ENCODE measurements around the gene PRKD2. TPM values are rescaled to one million over a fixed set of nuclear protein-coding genes. Genes with fewer than 3 reads are reported as not detected.
A peak's percentile ranks its signal among the peaks of the same experiment; 100 is the strongest.

The PRKD2 gene
- total and polyA plus RNA-seq, 2 experiments from 2014 or later: 53.8 to 68.0 TPM

DNA sequence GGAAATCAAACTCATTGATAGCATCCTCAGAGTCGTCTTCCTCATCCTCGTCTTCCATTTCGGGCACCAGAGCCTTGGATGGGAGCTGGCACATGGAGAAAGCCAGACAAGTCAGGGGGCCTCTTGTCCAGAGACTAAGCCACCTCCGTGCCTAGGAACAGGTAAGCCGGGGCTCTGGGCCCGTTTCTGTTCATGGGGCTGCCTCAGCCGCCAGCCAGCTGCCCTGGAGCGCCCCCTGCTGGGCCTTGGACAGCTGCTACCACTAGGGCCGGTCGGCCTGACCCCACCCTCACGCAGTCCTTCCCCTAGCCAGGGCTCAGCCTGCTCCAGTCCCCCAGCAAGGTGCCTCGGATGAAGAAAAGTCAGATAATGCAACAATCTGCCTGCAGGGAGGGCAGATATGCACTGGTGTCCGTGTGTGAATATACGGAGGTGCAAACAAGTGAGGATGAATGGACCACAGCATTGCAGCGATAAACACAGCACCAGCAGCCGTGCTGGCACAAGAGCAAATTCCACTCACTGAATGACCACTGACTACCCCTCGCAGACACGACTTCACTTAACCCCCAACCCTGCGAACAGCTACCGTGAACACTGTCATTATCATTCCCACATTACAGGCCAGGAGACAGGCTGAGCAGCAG, 11.9 kb upstream of the PRKD2 start:
- Histone ChIP-seq H3K4me2 (no peak overlapping the region), H4K20me1 (replicated peaks; ENCODE audit: insufficient read depth) (peaks cover 20% of the 10 kb centered on the region), H3K9me2 (ENCODE audit: insufficient read depth) (no peaks in the 10 kb centered on the region), H3K79me2 (replicated peaks; ENCODE audit: insufficient read depth) (peaks cover 17% of the 10 kb centered on the region), H3K4me1 (ENCODE audit: insufficient read depth) (no peaks in the 10 kb centered on the region), H3F3A (replicated peaks; ENCODE audit: low read depth) (peaks cover 3% of the 10 kb centered on the region; the same call in 1 of the 2 replicates), H2AFZ (no peak overlapping the region), H3K27me3 (ENCODE audit: insufficient read depth) (no peaks in the 10 kb centered on the region), H3K4me3 (no peak overlapping the region), H3K36me3 (ENCODE audit: insufficient read depth) (peaks cover 17% of the 10 kb centered on the region; the same call in 1 of the 2 replicates), H3K27ac (ENCODE audit: low read depth) (no peak overlapping the region)
- peak; percentile 92 for ATAC-seq
- peaks cover 86% of the 10 kb centered on the region for H3K36me3 Mint-ChIP-seq (ENCODE audit: low read depth)
- peaks cover 12% of the 10 kb centered on the region for H3K27me3 Mint-ChIP-seq (ENCODE audit: insufficient read depth, low read depth, poor library complexity)
- DNase-seq (ENCODE audit: low spot score): peak; percentile 85
- H3K9me3 Mint-ChIP-seq: peaks cover 3% of the 10 kb centered on the region; the same call in 1 of the 3 replicates
- H3K4me3 Mint-ChIP-seq: no peak overlapping the region
- H3K4me1 Mint-ChIP-seq: peaks cover 21% of the 10 kb centered on the region
- TF ChIP-seq POLR2AphosphoS5 (IDR thresholded peaks at IDR 0.05; ENCODE audit: low read depth): no peak
- TF ChIP-seq CREB1 (CRISPR knock-in tag; IDR thresholded peaks at IDR 0.05; ENCODE audit: low read depth): no peak
- TF ChIP-seq, protein P1, sequence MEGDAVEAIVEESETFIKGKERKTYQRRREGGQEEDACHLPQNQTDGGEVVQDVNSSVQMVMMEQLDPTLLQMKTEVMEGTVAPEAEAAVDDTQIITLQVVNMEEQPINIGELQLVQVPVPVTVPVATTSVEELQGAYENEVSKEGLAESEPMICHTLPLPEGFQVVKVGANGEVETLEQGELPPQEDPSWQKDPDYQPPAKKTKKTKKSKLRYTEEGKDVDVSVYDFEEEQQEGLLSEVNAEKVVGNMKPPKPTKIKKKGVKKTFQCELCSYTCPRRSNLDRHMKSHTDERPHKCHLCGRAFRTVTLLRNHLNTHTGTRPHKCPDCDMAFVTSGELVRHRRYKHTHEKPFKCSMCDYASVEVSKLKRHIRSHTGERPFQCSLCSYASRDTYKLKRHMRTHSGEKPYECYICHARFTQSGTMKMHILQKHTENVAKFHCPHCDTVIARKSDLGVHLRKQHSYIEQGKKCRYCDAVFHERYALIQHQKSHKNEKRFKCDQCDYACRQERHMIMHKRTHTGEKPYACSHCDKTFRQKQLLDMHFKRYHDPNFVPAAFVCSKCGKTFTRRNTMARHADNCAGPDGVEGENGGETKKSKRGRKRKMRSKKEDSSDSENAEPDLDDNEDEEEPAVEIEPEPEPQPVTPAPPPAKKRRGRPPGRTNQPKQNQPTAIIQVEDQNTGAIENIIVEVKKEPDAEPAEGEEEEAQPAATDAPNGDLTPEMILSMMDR (conservative IDR thresholded peaks at IDR 0.05; ENCODE audit: low read depth in 2 of 2): peak; percentile 83 to 93
- H3K27ac Mint-ChIP-seq: no peak overlapping the region

DNA sequence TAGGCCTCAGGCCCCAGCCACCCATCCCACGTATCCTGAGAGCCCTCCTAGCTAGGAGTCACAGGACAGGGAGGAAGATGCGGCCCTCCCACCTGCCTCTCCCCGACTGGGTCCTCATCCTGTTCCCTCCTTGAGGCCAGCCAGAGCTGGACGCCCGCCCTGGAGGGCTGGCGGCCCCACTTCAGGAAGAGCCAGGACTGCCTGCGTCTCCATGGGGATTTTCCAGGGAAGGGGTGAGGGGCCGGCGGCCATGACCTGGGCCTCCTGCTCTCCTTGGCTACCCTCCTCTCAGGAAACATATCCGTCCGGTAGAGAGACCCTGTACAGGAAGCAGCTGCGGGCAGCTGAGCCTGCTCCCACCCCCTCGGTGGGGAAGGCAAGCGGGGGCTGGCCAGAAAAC, 11.3 kb upstream of the PRKD2 start:
- H3K4me1 ChIP-seq (ENCODE audit: insufficient read depth): no peaks in the 10 kb centered on the region
- Mint-ChIP-seq H3K27me3 (ENCODE audit: insufficient read depth, low read depth, poor library complexity) (peaks cover 12% of the 10 kb centered on the region), H3K36me3 (ENCODE audit: low read depth) (peaks cover 84% of the 10 kb centered on the region), H3K9me3 (peaks cover 3% of the 10 kb centered on the region; the same call in 1 of the 3 replicates), H3K4me3 (no peak overlapping the region), H3K27ac (no peak overlapping the region), H3K4me1 (peaks cover 21% of the 10 kb centered on the region)
- H3K9me2 ChIP-seq (ENCODE audit: insufficient read depth): no peaks in the 10 kb centered on the region
- H3K27ac ChIP-seq (ENCODE audit: low read depth): no peak overlapping the region
- H3K36me3 ChIP-seq (ENCODE audit: insufficient read depth): peaks cover 15% of the 10 kb centered on the region; the same call in 1 of the 2 replicates
- H4K20me1 ChIP-seq (replicated peaks; ENCODE audit: insufficient read depth): peaks cover 17% of the 10 kb centered on the region
- H3K4me2 ChIP-seq: no peak overlapping the region
- TF ChIP-seq CREB1 (CRISPR knock-in tag; IDR thresholded peaks at IDR 0.05; ENCODE audit: low read depth): no peak
- TF ChIP-seq, protein P2, sequence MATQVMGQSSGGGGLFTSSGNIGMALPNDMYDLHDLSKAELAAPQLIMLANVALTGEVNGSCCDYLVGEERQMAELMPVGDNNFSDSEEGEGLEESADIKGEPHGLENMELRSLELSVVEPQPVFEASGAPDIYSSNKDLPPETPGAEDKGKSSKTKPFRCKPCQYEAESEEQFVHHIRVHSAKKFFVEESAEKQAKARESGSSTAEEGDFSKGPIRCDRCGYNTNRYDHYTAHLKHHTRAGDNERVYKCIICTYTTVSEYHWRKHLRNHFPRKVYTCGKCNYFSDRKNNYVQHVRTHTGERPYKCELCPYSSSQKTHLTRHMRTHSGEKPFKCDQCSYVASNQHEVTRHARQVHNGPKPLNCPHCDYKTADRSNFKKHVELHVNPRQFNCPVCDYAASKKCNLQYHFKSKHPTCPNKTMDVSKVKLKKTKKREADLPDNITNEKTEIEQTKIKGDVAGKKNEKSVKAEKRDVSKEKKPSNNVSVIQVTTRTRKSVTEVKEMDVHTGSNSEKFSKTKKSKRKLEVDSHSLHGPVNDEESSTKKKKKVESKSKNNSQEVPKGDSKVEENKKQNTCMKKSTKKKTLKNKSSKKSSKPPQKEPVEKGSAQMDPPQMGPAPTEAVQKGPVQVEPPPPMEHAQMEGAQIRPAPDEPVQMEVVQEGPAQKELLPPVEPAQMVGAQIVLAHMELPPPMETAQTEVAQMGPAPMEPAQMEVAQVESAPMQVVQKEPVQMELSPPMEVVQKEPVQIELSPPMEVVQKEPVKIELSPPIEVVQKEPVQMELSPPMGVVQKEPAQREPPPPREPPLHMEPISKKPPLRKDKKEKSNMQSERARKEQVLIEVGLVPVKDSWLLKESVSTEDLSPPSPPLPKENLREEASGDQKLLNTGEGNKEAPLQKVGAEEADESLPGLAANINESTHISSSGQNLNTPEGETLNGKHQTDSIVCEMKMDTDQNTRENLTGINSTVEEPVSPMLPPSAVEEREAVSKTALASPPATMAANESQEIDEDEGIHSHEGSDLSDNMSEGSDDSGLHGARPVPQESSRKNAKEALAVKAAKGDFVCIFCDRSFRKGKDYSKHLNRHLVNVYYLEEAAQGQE (IDR thresholded peaks at IDR 0.05; ENCODE audit: unreplicated experiment): no peak
- no peak for TF ChIP-seq JUNB (IDR thresholded peaks at IDR 0.05; ENCODE audit: unreplicated experiment)
- no peak for TF ChIP-seq NANOG (IDR thresholded peaks at IDR 0.05; ENCODE audit: borderline replicate concordance)
- peaks cover 3% of the 10 kb centered on the region; the same call in 1 of the 2 replicates for H3F3A ChIP-seq (replicated peaks; ENCODE audit: low read depth)
- H2AFZ ChIP-seq: no peak overlapping the region
- DNase-seq (ENCODE audit: low spot score) (no peak), ATAC-seq (no peak)
- H3K79me2 ChIP-seq (replicated peaks; ENCODE audit: insufficient read depth): peaks cover 11% of the 10 kb centered on the region; the same call in 1 of the 2 replicates
- H3K27me3 ChIP-seq (ENCODE audit: insufficient read depth): no peaks in the 10 kb centered on the region
- no peak overlapping the region for H3K4me3 ChIP-seq
